ENCODE measurements around the gene NEB.

NEB gene

GRCh38 chr2:151482171-151482725, 252.0 kb downstream of the NEB start:
- DNase-seq: no peak

- no peak for DNase-seq
Measured at GRCh38 chr2:151481744-151482143, 252.5 kb downstream of the NEB start.

GRCh38 chr2:151478011-151478410, 256.3 kb downstream of the NEB start:
- DNase-seq: no peak

- DNase-seq: no peak
Measured at GRCh38 chr2:151476287-151476686, 258.0 kb downstream of the NEB start.

- no peak for DNase-seq
Measured at GRCh38 chr2:151475071-151475470, 259.2 kb downstream of the NEB start.

GRCh38 chr2:151472966-151473365, 261.3 kb downstream of the NEB start:
- DNase-seq: no peak

GRCh38 chr2:151470556-151470955, 263.7 kb downstream of the NEB start:
- no peak for DNase-seq

GRCh38 chr2:151465771-151466170, 268.5 kb downstream of the NEB start:
- no peak for DNase-seq

- DNase-seq: no peak
Measured at GRCh38 chr2:151459358-151459757, 274.9 kb downstream of the NEB start.

- DNase-seq: no peak
Measured at GRCh38 chr2:151439127-151439526, 295.1 kb downstream of the NEB start.

- DNase-seq: no peak
Measured at GRCh38 chr2:151438506-151438905, 295.8 kb downstream of the NEB start.

GRCh38 chr2:151437630-151438029, 296.6 kb downstream of the NEB start:
- DNase-seq: no peak
